Measurements from ENCODE around the gene MEDAG.

GRCh38 chr13:30881191-30881651 is 24.9 kb upstream of the MEDAG start:
- TF ChIP-seq CTCF (conservative IDR thresholded peaks at IDR 0.05 in 1 of 2, IDR thresholded peaks at IDR 0.05 in 1 of 2; ENCODE audit: extremely low read depth in 1 of 2, insufficient read depth in 1 of 2, low read depth in 1 of 2, low read length in 2 of 2) (no peak), EZH2 (IDR thresholded peaks at IDR 0.05; ENCODE audit: borderline replicate concordance, low read length) (no peak)

Measured in mammary epithelial cell (primary cell).